ENCODE data around the gene ACTN1.

DNA sequence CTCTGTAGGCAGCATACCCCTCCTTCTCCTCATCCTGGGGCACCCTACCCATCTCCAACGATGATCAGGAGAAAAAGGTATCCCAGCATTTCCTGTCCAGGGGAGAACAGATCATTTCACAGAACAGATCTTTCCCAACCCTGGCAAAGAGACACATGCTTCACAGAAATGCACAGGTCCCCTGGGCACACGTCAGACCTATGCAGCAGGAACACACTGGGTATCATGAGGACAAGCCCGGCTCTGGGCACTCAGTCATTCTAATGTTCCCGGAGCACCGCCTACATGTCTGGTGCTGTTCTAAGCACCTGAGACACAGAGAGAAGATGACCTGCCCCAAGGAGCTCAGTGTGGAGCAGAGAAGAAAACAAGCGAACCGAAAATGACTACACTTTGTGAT, 56.2 kb downstream of the ACTN1 start:
- TF ChIP-seq, protein P1, sequence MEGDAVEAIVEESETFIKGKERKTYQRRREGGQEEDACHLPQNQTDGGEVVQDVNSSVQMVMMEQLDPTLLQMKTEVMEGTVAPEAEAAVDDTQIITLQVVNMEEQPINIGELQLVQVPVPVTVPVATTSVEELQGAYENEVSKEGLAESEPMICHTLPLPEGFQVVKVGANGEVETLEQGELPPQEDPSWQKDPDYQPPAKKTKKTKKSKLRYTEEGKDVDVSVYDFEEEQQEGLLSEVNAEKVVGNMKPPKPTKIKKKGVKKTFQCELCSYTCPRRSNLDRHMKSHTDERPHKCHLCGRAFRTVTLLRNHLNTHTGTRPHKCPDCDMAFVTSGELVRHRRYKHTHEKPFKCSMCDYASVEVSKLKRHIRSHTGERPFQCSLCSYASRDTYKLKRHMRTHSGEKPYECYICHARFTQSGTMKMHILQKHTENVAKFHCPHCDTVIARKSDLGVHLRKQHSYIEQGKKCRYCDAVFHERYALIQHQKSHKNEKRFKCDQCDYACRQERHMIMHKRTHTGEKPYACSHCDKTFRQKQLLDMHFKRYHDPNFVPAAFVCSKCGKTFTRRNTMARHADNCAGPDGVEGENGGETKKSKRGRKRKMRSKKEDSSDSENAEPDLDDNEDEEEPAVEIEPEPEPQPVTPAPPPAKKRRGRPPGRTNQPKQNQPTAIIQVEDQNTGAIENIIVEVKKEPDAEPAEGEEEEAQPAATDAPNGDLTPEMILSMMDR (IDR thresholded peaks at IDR 0.05), result no peak
- TF ChIP-seq POLR2A (IDR thresholded peaks at IDR 0.05), result no peak
